Measurements from ENCODE around the gene BCCIP. TPM values are rescaled to one million over a fixed set of nuclear protein-coding genes. Genes with fewer than 3 reads are reported as not detected.
A peak's percentile ranks its signal among the peaks of the same experiment; 100 is the strongest.

The BCCIP gene
- total RNA-seq, 1 experiment from 2014 or later = 159 TPM

GRCh38 chr10:125773687-125774543 is 49.4 kb upstream of the BCCIP start (continued):
- TF ChIP-seq, protein P1, sequence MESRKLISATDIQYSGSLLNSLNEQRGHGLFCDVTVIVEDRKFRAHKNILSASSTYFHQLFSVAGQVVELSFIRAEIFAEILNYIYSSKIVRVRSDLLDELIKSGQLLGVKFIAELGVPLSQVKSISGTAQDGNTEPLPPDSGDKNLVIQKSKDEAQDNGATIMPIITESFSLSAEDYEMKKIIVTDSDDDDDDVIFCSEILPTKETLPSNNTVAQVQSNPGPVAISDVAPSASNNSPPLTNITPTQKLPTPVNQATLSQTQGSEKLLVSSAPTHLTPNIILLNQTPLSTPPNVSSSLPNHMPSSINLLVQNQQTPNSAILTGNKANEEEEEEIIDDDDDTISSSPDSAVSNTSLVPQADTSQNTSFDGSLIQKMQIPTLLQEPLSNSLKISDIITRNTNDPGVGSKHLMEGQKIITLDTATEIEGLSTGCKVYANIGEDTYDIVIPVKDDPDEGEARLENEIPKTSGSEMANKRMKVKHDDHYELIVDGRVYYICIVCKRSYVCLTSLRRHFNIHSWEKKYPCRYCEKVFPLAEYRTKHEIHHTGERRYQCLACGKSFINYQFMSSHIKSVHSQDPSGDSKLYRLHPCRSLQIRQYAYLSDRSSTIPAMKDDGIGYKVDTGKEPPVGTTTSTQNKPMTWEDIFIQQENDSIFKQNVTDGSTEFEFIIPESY (IDR thresholded peaks at IDR 0.05; ENCODE audit: extremely low read depth, insufficient replicate concordance, low read length) = no peak

DNA sequence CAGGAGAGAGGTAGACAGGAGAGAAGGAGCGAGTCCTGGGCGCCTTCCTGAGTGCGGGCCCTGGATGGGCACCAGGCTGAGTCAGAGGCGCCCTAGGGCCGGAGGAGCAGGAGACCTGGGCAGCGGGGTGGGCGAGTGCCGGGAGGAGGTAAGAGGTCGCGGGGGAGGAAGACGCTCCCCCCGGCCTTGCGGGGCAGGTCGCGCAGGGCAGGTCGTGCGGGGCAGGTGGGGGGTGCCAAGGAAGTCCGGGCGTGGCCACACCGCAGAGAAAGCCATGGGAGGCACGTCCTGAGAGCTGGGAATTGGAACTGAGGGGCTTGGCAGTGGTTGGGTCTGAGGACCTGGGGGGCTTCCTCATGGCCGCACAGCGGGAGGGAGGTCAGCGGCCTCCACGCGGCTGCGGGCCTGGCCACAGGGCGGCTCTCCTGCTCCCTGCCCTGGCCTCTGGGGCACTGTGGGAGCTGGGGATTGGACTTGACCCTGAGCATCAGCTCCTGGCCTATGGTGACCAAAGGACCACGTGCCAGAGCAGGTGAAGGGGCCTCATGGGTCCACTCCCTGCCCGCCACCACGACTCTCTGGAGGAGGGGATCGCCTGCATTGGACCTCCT is 48.7 kb upstream of the BCCIP start:
- RAD21 ChIA-PET (ENCODE audit: low non-redundant PET in 1 of 2, low total read pairs in 2 of 2, uncharacterized antibody in 2 of 2, unreplicated experiment in 2 of 2) = no interaction called here
- intact Hi-C loops (cut with micrococcal nuclease) = no loop called here
- POLR2A ChIA-PET = no interaction called here
- Histone ChIP-seq H3K4me2 (ENCODE audit: low read length) (no peak overlapping the region), H3K27me3 (ENCODE audit: insufficient read depth, low read length) (no peaks in the 10 kb centered on the region), H3K27ac (ENCODE audit: low read depth, low read length) (no peak overlapping the region), H4K20me1 (ENCODE audit: insufficient read depth) (no peaks in the 10 kb centered on the region), H3K9me3 (ENCODE audit: control insufficient read depth in 1 of 2, insufficient read depth in 1 of 2, low read depth in 1 of 2, low read length in 2 of 2) (no peaks in the 10 kb centered on the region), H3K79me2 (ENCODE audit: insufficient read depth, low read length) (no peaks in the 10 kb centered on the region), H3K9ac (ENCODE audit: low read length) (no peak overlapping the region), H3K36me3 (ENCODE audit: control insufficient read depth in 1 of 2, insufficient read depth in 2 of 2, low read length in 2 of 2) (no peaks in the 10 kb centered on the region), H3K4me1 (ENCODE audit: control insufficient read depth in 1 of 2, insufficient read depth in 2 of 2, low read length in 2 of 2) (no peaks in the 10 kb centered on the region), H3K4me3 (replicated peaks in 1 of 2; ENCODE audit: low read depth in 1 of 2, low read length in 2 of 2) (no peak overlapping the region), H3K9me2 (ENCODE audit: insufficient read depth) (no peaks in the 10 kb centered on the region), H2AFZ (ENCODE audit: low read depth, low read length, poor library complexity, severe bottlenecking) (no peak overlapping the region)
- DNase-seq (ENCODE audit: low read depth, low spot score) = no peak
- CTCF ChIA-PET = no interaction called here
- ATAC-seq = 0 out of 2 replicates have a peak, but pooled peaks have one; percentile 4
- BruUV-seq (replicated peaks) = no TSS peak
- TF ChIP-seq YY1 (IDR thresholded peaks at IDR 0.05; ENCODE audit: extremely low read depth, insufficient replicate concordance, low read depth, low read length) (no peak), JUND (IDR thresholded peaks at IDR 0.05) (no peak), SP1 (IDR thresholded peaks at IDR 0.05; ENCODE audit: low read depth) (no peak), EZH2 (IDR thresholded peaks at IDR 0.05) (no peak), POLR2AphosphoS5 (IDR thresholded peaks at IDR 0.05; ENCODE audit: low read depth, low read length) (no peak), POLR2A (IDR thresholded peaks at IDR 0.05; ENCODE audit: borderline replicate concordance, extremely low read depth, insufficient read depth, insufficient read length) (no peak), EZH2phosphoT487 (IDR thresholded peaks at IDR 0.05; ENCODE audit: borderline replicate concordance) (no peak), TCF7L2 (IDR thresholded peaks at IDR 0.05; ENCODE audit: borderline replicate concordance, extremely low read depth, insufficient read depth, insufficient read length) (no peak), ELF1 (IDR thresholded peaks at IDR 0.05; ENCODE audit: borderline replicate concordance, low read depth) (no peak), ZFX (IDR thresholded peaks at IDR 0.05) (no peak), ZNF274 (IDR thresholded peaks at IDR 0.05; ENCODE audit: low read depth, low read length) (no peak), RAD21 (IDR thresholded peaks at IDR 0.05; ENCODE audit: low read depth) (no peak), FOSL1 (IDR thresholded peaks at IDR 0.05; ENCODE audit: low read depth) (no peak), SIN3A (IDR thresholded peaks at IDR 0.05; ENCODE audit: low read depth) (no peak), CEBPB (IDR thresholded peaks at IDR 0.05; ENCODE audit: low read depth) (no peak)
- TF ChIP-seq, protein P2, sequence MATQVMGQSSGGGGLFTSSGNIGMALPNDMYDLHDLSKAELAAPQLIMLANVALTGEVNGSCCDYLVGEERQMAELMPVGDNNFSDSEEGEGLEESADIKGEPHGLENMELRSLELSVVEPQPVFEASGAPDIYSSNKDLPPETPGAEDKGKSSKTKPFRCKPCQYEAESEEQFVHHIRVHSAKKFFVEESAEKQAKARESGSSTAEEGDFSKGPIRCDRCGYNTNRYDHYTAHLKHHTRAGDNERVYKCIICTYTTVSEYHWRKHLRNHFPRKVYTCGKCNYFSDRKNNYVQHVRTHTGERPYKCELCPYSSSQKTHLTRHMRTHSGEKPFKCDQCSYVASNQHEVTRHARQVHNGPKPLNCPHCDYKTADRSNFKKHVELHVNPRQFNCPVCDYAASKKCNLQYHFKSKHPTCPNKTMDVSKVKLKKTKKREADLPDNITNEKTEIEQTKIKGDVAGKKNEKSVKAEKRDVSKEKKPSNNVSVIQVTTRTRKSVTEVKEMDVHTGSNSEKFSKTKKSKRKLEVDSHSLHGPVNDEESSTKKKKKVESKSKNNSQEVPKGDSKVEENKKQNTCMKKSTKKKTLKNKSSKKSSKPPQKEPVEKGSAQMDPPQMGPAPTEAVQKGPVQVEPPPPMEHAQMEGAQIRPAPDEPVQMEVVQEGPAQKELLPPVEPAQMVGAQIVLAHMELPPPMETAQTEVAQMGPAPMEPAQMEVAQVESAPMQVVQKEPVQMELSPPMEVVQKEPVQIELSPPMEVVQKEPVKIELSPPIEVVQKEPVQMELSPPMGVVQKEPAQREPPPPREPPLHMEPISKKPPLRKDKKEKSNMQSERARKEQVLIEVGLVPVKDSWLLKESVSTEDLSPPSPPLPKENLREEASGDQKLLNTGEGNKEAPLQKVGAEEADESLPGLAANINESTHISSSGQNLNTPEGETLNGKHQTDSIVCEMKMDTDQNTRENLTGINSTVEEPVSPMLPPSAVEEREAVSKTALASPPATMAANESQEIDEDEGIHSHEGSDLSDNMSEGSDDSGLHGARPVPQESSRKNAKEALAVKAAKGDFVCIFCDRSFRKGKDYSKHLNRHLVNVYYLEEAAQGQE (IDR thresholded peaks at IDR 0.05; ENCODE audit: low read depth) = no peak

Data from HCT116 (cell line).